Measurements from ENCODE around the gene LAMA1.
"Not testable (repeated sequence)": the region's sequence is repeated elsewhere in the genome, so short reads cannot be mapped to it uniquely, and the experiment has no call there.

LAMA1 gene

GRCh38 chr18:6943143-6943542 is 174.5 kb downstream of the LAMA1 start:
- no peak overlapping the region for H3K4me3 ChIP-seq (ENCODE audit: low read depth, low read length)
- no peak for DNase-seq (ENCODE audit: low read depth)
- TF ChIP-seq CTCF (conservative IDR thresholded peaks at IDR 0.05; ENCODE audit: low read depth, low read length) = no peak

- no peak for TF ChIP-seq CTCF (conservative IDR thresholded peaks at IDR 0.05; ENCODE audit: low read depth, low read length)
- no peak overlapping the region for H3K4me3 ChIP-seq (ENCODE audit: low read depth, low read length)
Observed at GRCh38 chr18:6942742-6943141, 174.9 kb downstream of the LAMA1 start.

DNA sequence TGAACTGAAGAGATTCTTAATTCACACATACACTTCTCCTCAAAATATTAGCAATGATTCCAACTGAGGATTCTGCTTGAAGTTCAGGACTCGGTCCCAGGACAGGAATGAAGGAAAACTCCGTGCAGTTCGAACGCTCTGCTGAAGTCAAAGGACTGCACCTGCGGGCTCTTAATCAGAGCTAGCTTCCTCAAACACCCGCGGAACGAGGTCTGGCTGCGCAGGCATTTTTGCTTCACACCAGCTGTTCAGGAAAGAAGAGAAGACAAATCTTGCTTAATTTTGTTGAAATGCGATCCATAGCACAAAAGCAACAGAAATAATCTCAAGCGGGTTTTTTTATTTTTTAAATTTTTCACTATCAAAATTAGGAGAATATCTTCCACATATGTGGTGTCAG is 175.6 kb downstream of the LAMA1 start:
- H3K4me3 ChIP-seq (ENCODE audit: low read depth, low read length) = no peak overlapping the region
- no peak for TF ChIP-seq CTCF (conservative IDR thresholded peaks at IDR 0.05; ENCODE audit: low read depth, low read length)
- DNase-seq (ENCODE audit: low read depth) = no peak

More at GRCh38 chr18:6942742-6943141, 174.9 kb downstream of the LAMA1 start:
- no peak for DNase-seq (ENCODE audit: low read depth)

GRCh38 chr18:6940451-6940850 is 177.1 kb downstream of the LAMA1 start:
- no peak for TF ChIP-seq CTCF (conservative IDR thresholded peaks at IDR 0.05; ENCODE audit: low read depth, low read length)
- DNase-seq (ENCODE audit: low read depth) = no peak
- no peak overlapping the region for H3K4me3 ChIP-seq (ENCODE audit: low read depth, low read length)

- TF ChIP-seq CTCF (conservative IDR thresholded peaks at IDR 0.05; ENCODE audit: low read depth, low read length) = no peak
- H3K4me3 ChIP-seq (ENCODE audit: low read depth, low read length) = no peak overlapping the region
- DNase-seq (ENCODE audit: low read depth) = no peak
Observed at GRCh38 chr18:6939972-6940371, 177.6 kb downstream of the LAMA1 start.

- not testable (repeated sequence) for DNase-seq (ENCODE audit: low read depth); H3K4me3 ChIP-seq (ENCODE audit: low read depth, low read length)
Observed at GRCh38 chr18:6938403-6938802, 179.2 kb downstream of the LAMA1 start.

GRCh38 chr18:6938003-6938402 is 179.6 kb downstream of the LAMA1 start:
- DNase-seq (ENCODE audit: low read depth) = no peak
- TF ChIP-seq CTCF (conservative IDR thresholded peaks at IDR 0.05; ENCODE audit: low read depth, low read length) = no peak
- H3K4me3 ChIP-seq (ENCODE audit: low read depth, low read length) = no peak overlapping the region

DNA sequence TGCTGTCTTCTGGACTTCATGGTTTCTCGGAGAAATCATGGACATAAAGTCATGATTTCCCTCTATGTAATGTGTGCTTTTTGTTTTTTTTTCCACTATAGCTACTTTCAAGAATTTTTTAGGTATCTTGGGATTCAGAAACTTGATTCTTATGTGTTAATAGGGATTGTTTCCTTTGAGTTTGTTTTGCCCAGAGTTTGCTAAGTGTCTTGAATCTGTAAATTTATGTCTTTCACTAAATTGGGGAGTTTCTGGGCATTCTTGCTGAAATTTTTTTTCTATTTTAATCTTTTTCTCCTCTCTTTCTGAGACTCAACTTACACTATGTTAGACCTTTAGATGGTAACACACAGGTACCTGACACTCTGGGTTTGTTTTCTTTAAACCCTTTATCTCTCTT is 182.7 kb downstream of the LAMA1 start:
- no peak for TF ChIP-seq CTCF (conservative IDR thresholded peaks at IDR 0.05; ENCODE audit: low read depth, low read length)
- no peak overlapping the region for H3K4me3 ChIP-seq (ENCODE audit: low read depth, low read length)
- no peak for DNase-seq (ENCODE audit: low read depth)

Measured in choroid plexus epithelial cell (primary cell).